Measurements from ENCODE around the gene AFAP1.

AFAP1 gene

DNA sequence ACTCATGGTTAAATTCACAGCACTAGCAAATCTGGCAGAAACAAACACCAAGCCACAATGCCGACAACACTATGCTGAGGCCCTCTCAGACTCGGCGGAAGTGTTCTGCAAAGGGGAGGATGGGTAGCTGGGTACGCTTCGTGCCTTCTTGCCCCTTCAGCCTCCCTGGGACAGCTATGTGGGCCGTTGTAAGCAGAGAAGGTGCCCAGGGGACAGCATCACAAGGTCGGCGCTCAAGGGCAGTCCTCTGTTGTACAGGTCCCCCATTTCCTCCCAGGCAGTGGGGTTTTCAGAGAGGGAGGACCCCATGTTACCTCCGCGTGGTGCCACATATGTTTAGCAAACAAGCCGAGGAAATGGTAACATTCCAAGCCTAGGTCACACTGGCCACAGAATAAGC, 173.6 kb downstream of the AFAP1 start:
- DNase-seq (ENCODE audit: extremely low spot score, insufficient read length, low read depth) (no peak), FAIRE-seq (no peak)

DNA sequence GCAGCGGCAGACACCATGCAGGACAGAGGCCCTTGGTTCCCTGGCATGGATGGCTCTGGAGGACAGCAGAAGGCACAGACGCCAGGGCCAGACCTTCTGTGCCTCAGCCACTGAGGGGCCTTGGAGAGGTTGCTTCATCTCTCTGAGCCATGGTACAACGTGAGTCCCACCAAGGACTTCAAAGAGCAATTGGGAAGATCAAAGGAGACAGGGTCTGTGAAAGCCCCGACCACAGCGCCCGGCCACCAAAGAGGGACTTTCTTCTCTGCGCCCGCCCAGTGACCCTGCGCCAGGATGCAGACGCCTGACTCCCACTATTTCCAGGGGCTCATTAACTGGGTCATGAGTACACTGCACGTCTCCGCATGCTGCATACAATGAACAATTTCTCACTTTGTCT, 174.0 kb downstream of the AFAP1 start:
- no peak for DNase-seq (ENCODE audit: extremely low spot score, insufficient read length, low read depth)
- no peak for FAIRE-seq

DNA sequence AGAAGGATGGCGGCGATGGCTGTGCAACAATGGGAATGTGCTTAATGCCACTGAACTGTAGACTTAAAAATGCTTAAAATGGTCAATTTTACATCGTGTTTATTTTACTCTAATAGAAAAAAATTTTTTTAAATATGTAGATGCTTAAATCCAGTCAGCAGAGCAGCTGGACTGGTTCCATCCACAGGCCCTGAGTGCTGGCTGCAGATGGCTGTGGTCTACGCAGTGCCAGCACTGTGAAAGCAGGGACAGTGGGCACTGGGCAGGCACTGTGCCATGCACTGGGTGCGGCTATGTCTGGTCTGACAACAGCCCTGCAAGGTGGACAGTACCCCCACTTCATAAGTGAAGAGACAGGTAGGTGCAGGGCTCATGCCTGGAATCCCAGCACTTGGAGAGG, 175.2 kb downstream of the AFAP1 start:
- no peak for FAIRE-seq
- no peak for DNase-seq (ENCODE audit: extremely low spot score, insufficient read length, low read depth)

DNA sequence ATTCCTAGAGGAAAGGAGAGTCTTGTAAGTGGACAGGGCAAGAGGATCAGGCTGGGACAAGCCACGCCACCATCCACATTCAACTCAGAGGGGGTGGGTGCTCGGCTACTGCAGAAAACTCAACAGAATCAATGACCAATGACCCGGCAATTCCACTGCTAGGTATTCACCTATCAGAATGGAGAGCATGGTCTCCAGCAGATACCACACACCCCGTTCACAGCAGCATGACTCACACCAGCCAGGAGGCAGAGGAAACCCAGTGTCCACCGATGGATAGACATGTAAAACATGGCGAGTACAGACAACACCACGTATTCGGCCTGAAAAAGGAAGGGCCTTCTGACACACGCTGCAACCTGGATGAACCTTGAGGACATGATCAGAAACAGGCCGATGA, 175.9 kb downstream of the AFAP1 start:
- FAIRE-seq, result no peak

DNA sequence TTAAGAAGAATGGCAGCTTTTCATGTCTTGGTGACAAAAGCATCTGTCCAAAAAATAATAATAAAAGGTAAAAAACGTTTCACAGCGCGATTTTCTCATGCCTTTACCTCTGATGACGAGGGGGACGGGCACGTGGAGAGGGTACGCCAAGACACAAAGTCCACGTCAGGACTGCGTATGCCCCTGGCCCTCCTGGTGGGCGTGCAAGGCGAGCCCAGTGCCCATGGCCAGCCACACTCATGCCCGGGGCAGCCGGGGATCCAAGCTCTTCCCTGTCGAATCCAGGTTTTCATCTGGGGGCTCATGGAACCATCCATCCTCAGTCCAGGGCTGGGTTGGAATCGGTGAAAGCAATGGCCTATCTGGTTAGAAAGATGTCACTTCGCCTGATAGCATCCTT, 176.6 kb downstream of the AFAP1 start:
- FAIRE-seq (no peak), DNase-seq (ENCODE audit: extremely low spot score, insufficient read length, low read depth) (no peak)

More for the DNA sequence above, 175.9 kb downstream of the AFAP1 start:
- DNase-seq (ENCODE audit: extremely low spot score, insufficient read length, low read depth), result no peak

DNA sequence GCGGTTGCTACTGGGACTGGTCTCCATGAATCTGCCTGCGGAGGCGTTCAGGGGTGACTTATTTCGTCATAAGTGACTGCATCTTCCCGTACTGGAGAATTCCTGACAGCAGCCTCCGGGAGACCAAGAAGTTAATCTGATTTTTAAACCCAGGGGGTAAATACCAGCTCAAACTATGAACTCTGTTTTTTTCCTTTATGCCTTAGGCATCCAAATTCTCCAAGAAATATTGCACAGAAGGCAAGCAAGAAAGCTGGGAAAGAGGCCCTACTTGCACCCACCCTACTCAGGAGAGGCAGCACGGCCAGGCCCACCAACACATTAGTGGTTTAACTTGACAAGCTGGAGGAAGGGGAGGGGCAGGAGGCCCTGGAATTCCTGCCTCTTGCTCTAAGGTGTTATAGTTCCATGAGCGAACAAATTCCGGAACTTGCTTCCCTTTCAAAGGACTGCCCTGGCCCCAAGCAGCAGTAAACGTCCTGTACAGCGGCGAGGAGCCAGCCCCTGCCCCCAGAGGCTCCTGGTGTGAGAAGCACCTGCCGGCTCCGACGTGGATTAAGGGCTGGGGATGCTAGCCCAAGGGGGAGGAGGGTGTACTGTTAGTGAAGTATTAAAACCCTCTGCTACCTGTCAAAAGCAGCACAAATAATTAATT, 177.2 kb downstream of the AFAP1 start:
- no peak for FAIRE-seq
- DNase-seq (ENCODE audit: extremely low spot score, insufficient read length, low read depth), result no peak

DNA sequence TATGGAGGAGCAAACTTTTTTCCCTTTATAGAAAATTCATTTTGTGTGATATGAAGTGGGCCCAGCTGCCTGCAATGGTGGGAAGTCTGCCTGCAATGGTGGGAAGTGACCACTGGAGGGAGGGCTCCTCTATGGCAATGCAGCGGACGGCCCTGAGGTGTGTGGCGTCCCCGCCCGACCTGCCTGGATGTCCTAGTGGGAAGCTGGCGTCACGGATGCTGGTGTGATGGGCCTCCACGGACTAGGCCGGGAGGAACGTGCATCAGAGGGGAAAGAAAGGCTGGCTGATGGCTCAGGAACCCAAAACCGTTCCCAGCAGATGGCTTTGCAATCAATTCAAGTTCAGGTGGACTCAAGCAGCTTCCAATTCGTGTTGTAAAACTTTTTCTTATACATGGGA, 177.9 kb downstream of the AFAP1 start:
- FAIRE-seq, result peak; percentile 67

DNA sequence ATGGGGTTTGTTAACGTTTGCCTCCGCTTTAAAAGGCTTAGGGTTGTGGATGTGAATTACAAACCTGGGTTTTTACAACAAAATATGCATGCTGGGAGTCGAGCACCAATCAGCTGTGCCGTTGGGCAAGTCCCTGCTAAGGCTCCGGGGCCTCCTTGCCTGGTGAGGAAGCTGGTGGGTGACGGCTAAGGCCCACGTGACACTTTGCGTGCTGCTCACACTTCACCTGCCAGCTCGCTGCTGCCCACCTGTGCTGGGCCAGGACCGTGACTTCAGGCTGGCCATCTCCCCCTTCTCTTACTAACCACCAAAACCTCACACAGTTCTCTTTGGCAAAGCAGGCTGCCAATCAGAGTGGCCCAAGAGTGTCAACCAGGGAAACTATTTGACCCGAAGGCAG, 178.3 kb downstream of the AFAP1 start:
- no peak for DNase-seq (ENCODE audit: extremely low spot score, insufficient read length, low read depth)
- no peak for FAIRE-seq

More for the DNA sequence above, 177.9 kb downstream of the AFAP1 start:
- DNase-seq (ENCODE audit: extremely low spot score, insufficient read length, low read depth), result peak; percentile 50

DNA sequence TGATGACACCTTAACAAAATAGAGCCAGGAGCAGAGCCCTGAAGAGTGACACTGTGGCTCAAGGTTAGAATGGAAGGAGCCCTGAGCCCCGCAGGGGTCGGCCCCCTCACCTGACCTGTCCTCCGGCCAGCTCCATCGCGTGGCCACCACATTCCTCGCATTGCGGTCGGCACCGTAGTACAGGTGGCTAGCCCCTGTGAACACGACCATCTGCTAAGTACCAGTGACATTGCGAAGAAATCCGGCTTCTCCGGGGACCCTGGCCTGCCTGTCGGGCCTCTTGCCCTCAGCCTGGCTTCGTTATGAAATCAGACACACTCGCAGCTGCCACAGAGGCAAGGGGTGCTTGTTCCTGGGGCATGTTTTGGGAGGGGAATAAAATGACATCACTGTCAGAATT, 179.0 kb downstream of the AFAP1 start:
- FAIRE-seq, result no peak
- DNase-seq (ENCODE audit: extremely low spot score, insufficient read length, low read depth), result no peak

DNA sequence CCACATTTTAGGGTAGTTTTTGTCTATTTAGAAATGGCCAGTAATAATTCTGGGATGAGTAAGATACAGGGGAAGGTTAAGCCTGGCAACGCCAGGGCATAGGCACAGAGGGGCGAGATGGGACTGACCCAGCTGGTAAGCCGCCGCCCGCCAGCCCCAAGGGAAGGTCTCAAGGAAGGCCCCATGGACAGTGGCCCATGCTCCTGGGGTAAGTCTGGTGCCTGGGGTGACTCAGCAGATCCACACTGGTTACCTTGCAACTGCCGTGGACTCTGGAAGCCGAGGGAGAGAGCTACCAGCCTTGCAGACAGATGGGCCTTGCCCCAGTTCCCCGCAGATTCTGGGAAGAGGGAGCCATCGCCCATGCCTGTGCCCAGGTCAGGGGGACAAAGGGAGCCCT, 179.4 kb downstream of the AFAP1 start:
- no peak for FAIRE-seq

DNA sequence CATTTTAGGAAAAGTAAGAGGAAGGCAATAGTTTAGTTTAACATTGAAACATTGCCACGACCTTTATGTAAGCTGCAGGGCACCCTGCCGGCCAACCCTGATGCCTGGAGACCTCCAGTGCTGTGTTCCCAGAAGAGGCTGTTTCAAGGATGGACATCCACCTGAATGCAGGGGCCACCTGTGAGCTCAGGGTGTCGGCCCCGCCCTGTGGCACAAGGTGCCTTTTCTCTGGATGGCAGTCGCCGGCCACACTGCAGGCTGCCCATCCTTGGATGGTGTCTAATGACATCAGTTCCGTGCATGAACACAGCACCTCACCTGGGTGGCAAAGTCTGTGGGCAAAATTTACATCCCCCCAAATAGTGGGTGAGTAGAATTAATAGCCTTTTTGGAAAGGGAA, 180.0 kb downstream of the AFAP1 start:
- FAIRE-seq (no peak), DNase-seq (ENCODE audit: extremely low spot score, insufficient read length, low read depth) (no peak)

More for the DNA sequence above, 179.4 kb downstream of the AFAP1 start:
- no peak for DNase-seq (ENCODE audit: extremely low spot score, insufficient read length, low read depth)

DNA sequence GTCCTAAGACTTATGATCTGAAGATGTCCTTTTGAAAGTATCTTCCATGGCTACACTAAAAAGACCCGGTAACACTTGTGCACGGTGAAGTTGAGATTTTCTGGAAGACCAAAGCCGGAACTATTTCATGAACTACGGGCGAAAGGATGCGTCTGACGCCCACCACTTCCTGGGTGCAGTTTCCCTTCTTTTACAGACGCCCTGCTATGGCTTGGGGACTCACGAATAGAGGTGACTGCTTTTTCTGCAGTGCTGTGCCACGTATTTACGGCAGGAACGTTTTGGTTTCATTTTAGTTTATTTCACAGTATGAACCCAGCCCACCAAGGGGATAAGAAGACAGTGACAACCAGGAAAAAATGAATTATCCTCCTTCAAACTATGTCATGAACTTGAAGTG, 180.4 kb downstream of the AFAP1 start:
- FAIRE-seq (no peak), DNase-seq (ENCODE audit: extremely low spot score, insufficient read length, low read depth) (no peak)

DNA sequence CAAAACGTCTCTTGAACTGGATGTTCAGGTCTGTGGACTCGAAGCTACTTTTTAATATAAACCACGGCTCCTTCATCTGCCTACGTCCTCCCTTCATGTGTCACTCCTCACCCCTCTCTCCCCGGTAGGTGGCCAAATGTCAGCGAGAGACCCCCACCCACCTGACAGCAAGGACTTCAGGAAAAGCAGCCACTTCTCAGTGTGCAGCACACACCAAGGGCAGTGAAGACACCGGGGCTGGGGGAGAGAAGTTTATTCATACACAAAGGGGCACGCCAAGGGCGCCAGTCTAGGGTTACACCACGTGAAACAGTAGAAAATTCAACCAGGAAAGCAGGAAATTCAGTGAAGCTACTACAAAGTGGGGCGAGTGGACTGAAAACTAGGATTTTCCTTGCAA, 181.2 kb downstream of the AFAP1 start:
- DNase-seq (ENCODE audit: extremely low spot score, insufficient read length, low read depth), result no peak
- no peak for FAIRE-seq

DNA sequence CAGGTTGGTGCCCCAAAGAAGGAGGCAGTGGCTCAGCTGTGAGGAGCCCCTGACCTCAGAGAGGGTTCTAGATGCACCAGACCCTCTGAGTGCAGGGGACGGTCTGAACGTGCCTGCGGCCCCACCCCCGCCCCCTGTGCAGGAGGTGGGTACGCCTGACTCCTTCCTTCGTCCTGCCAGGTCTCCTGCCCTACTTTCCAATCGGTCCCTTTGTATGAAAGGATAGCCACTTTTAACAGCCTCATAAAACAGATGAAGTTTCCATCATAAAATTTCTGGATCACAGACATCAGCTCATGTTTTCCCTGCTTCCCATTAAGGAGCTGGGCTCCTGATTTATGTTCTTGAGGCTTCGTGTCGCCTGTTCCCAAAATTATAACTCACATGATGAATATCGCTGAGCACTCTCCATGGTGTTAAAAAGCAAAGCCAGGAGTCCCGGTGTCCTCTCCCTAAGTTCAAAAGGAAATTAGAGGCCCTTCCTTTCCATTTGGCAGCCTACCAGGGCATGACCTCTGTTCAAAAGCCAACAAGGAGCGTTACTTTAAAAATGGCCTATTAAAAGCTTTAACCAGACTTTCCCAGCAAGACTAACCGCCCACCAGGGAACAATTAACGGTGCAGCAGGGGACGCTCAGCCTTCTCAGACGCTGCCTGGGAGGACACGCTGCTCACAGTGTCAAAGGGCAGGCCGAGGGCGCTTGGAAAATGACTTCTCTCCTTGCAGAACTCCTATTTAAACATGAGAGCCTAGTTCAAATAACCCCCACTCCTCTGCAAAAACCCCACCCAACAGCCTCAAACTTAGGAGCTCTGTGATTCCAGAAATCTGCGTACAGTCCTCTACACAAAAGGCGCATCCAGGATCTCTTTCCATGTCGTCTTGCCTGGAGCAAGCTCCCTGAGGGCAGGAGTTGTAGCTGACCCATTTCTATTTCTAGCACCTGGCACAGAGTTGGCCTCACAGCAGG, 181.9 kb downstream of the AFAP1 start:
- DNase-seq (ENCODE audit: extremely low spot score, insufficient read length, low read depth) (no peak), FAIRE-seq (no peak)

DNA sequence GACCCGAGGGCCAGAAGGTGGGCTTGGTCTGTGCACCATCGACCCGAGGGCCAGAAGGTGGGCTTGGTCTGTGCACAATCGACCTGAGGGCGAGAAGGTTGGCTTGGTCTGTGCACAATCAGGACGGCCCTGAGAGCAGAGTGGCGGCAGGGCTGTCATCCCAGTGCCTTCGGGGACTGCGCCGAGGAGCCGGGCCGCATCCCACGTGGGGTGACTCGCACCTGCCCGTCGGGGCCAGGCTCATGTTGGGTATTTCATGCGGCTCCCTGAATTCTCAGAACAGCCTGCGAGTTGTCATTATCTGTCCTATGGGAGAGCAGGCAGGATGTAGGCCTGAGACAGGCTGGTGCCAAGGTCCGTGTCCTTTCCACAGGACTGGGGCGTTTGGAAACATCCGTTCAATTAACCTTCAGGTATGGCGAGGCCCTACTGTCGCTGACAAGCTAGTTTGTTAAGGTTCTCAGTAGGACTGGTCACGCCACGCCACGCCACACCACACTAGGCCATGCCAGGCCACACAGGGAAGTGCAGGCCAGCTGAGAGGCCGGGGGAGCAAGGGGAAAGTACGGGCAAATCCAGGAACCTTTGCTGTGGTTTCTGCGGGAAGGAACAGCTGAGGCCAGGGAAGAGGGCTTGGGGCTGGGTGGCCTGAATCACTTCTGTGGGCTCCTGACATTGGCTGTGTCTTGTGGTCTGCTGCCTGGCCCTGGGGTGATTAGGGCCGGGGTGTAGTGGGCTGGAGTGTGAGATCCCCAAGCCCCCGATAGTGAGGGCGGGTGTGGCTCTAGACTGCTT, 182.9 kb downstream of the AFAP1 start:
- DNase-seq (ENCODE audit: extremely low spot score, insufficient read length, low read depth) (no peak), FAIRE-seq (no peak)

DNA sequence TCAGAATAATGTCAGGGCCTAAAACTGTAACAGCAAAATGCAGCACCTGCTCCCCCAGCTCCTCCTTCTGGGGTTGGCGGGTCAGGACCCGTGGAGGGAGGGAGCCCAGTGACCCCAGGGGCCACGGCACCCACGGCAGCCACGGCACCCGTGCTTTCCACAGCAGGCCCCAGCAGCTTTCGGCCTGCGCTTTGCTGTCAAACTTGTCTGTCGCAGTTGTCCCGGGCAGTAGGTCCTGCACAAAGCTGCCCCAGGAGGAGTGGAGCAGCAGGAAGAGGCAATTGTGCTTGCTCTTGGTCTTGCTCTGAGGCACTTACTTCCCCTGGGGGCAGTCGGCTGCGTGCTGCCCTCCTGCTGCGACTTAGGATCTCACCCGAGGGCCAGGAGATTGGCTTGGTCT, 183.6 kb downstream of the AFAP1 start:
- DNase-seq (ENCODE audit: extremely low spot score, insufficient read length, low read depth) (no peak), FAIRE-seq (no peak)

DNA sequence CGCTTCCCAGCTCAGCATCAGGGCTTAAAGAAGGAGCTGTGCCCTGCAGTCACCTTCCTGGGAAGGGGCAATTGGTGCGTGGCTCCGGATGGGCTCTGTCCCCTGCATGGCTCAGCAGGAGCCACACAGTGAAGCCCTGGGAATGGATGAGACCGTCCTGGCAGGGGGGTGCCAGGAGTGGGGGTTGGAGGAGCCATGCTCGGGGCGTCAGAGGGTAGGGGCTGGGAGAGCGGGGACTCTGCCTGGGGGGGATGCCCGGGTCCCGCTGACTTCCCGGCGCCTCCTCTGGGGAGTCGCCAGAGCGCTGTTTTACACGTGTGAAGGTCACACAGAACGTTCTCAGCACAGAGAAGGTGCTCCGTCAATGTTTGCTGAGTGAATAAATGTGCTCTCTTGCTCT, 184.1 kb downstream of the AFAP1 start:
- DNase-seq (ENCODE audit: extremely low spot score, insufficient read length, low read depth) (no peak), FAIRE-seq (no peak)

DNA sequence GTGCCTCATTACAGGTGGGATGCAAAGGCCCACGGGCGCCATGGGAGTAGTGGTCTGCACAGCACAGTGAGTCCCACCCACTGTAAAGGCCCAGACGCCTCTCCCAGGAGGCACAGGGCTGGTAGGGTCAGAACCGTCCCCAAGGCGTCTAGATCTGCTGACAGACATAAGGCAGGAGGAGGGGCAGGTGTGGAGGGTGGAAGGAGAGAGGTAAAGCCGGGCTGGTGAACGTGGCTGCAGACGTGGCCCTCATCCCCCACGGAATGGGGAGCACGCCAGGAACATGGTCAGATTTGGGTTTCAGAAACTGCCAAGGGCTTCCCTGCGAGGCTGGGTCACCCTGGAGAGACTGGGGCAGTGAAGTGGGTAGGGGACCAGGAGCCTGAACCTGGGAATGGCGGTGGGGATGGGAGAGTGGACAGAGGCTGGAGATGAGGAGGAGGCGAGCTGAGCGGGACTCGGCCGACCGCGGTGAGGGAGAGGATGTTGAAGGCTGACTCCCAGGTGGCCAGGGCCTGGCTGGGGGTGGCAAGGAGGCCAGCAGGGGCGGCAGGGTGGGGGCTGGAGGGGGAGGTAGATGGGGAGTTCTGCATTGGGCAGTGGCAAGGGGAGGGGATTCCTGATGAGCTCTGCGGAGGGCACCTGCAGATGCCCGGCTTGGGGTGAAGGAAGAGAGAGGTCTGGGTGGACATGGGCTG, 184.9 kb downstream of the AFAP1 start:
- no peak for FAIRE-seq

DNA sequence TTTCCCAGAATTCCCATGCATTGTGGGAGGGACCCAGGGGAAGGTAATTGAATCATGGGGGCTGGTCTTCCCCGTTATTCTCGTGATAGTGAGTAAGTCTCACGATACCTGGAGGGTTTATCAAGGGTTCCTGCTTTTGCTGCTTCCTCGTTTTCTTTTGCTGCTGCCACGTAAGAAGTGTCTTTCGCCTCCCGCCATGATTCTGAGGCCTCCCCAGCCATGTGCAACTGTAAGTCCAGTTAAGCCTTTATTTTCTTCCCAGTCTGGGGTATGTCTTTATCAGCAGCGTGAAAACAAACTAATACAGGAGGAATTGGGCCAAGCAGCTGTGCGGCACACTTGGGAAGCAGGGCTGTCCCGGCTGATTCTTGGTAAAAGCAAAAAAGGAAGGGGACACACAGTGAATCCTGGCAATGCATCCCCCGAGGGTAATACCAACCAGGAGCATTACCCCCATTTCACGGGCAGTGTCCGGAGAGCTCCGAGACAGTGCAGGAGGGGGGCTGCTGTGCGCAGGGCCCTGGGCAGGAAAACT, 185.7 kb downstream of the AFAP1 start:
- DNase-seq (ENCODE audit: extremely low spot score, insufficient read length, low read depth) (no peak), FAIRE-seq (no peak)

More for the DNA sequence above, 184.9 kb downstream of the AFAP1 start:
- no peak for DNase-seq (ENCODE audit: extremely low spot score, insufficient read length, low read depth)

DNA sequence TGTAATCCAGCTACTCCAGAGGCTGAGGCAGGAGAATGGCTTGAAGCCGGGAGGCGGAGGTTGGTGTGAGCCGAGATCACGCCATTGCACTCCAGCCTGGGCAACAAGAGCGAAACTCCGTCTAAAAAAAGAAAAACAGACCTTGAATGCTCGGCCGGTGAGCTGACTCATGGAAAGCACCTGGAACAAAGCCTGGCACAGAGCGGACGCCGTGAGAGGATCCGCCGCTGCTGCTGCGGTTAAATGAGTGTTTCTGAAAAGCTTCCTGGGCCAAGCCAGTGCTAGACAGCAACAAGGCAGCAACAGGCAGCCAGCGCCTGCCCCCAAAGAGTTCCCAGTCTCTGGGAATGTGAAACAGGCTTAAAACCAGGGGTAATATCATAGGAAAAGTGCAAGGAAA, 186.4 kb downstream of the AFAP1 start:
- DNase-seq (ENCODE audit: extremely low spot score, insufficient read length, low read depth) (no peak), FAIRE-seq (no peak)
